Endothelial cell of umbilical vein (primary cell): ENCODE measurements around the gene OR12D1. TPM values are rescaled to one million over a fixed set of nuclear protein-coding genes. Genes with fewer than 3 reads are reported as not detected.

Experiments used
- BruUV-seq: library from RNA; stranded (reverse); fragments of 400-500 nt; replicated peaks from 2 replicates; lab custom pipeline; 2021; lab: Mats Ljungman, UMichigan
- CTCF ChIA-PET: fragments of 300-600, 350-600 bp; sonication (Branson Sonifier 250); formaldehyde crosslinking; loops from one replicate; lab custom pipeline; 2021; ENCODE audit warnings: antibody characterized with exemption, inconsistent platforms; lab: Charles Lee
- POLR2A ChIA-PET: fragments of 300-600, 350-600 bp; sonication (Branson Sonifier 250); formaldehyde crosslinking; loops from one replicate; lab custom pipeline; 2021; ENCODE audit warnings: antibody characterized with exemption, inconsistent platforms; lab: Charles Lee
- DNase-seq: peaks from one replicate; pipeline ENCODE4 v3.0.0-alpha.2; 2011; ENCODE audit warnings: low read depth, low spot score
- FAIRE-seq: peaks from 2 replicates; lab custom pipeline; 2011; peaks lifted over from hg19 to GRCh38; lab: Jason Lieb, UNC
- H2AFZ ChIP-seq: 2 replicates; pipeline ENCODE4 v1.6.0; 2012; ENCODE audit warnings: low read depth, low read length, control low read depth, inconsistent platforms
- H3K27ac ChIP-seq: 2 replicates; pipeline ENCODE4 v1.5.1; 2011; ENCODE audit warnings: low read depth, mild to moderate bottlenecking, control low read depth, low read length, moderate library complexity; ENCODE audit not compliant: insufficient read depth
- H3K27me3 ChIP-seq, 2 experiments: 2 replicates each; pipeline versions ENCODE4 v1.6.0 to v1.6.1; 2011; ENCODE audit warnings: low read length in 2 of 2, mixed read lengths in 1 of 2; ENCODE audit not compliant: control insufficient read depth in 2 of 2, insufficient read depth in 2 of 2
- H3K36me3 ChIP-seq, 2 experiments: 2 replicates in 1 of 2; 3 replicates in 1 of 2; pipeline ENCODE4 v1.5.1; 2011; ENCODE audit warnings: low read length in 2 of 2, mild to moderate bottlenecking in 1 of 2, moderate library complexity in 1 of 2; ENCODE audit not compliant: control insufficient read depth in 2 of 2, insufficient read depth in 2 of 2; ENCODE audit errors: extremely low read depth in 1 of 2
- H3K4me1 ChIP-seq: 3 replicates; pipeline ENCODE4 v1.5.1; 2011; ENCODE audit warnings: mild to moderate bottlenecking, low read length; ENCODE audit not compliant: control insufficient read depth, insufficient read depth; ENCODE audit errors: extremely low read depth
- H3K4me2 ChIP-seq: 2 replicates; pipeline ENCODE4 v1.6.1; 2011; ENCODE audit warnings: low read length, control low read depth, mixed read lengths; ENCODE audit not compliant: insufficient read depth
- H3K4me3 ChIP-seq, 3 experiments: fragments of 200-600 bp in 1 of 3; sonication (generic), shearing (Covaris generic) in 1 of 3; replicated peaks in 1 of 3; 2 replicates each; pipeline ENCODE4 v1.5.1; 2011 to 2016; ENCODE audit warnings: control low read depth in 3 of 3, low read length in 3 of 3, mild to moderate bottlenecking in 2 of 3, inconsistent platforms in 1 of 3, low read depth in 1 of 3, moderate library complexity in 1 of 3; ENCODE audit not compliant: insufficient read depth in 1 of 3
- H3K79me2 ChIP-seq: 2 replicates; pipeline ENCODE4 v1.6.0; 2012; ENCODE audit warnings: low read length, inconsistent platforms; ENCODE audit not compliant: control insufficient read depth, insufficient read depth
- H3K9ac ChIP-seq: replicated peaks from 2 replicates; pipeline ENCODE3; 2011; ENCODE audit warnings: low read length, control low read depth; ENCODE audit not compliant: insufficient read depth; ENCODE audit errors: extremely low read depth
- H3K9me1 ChIP-seq: replicated peaks from 3 replicates; pipeline ENCODE4 v1.6.0; 2011; ENCODE audit warnings: mild to moderate bottlenecking, low read length; ENCODE audit not compliant: control insufficient read depth, insufficient read depth; ENCODE audit errors: extremely low read depth
- H3K9me3 ChIP-seq: replicated peaks from 2 replicates; pipeline ENCODE4 v1.5.1; 2012; ENCODE audit warnings: low read length, inconsistent platforms; ENCODE audit not compliant: control insufficient read depth, insufficient read depth
- H4K20me1 ChIP-seq: replicated peaks from 2 replicates; pipeline ENCODE3; 2011; ENCODE audit warnings: mild to moderate bottlenecking, low read length; ENCODE audit not compliant: control insufficient read depth, insufficient read depth; ENCODE audit errors: extremely low read depth
- EZH2 ChIP-seq: IDR thresholded peaks from 2 replicates; pipeline ENCODE4 v1.6.1; 2012; ENCODE audit warnings: borderline replicate concordance, low read depth, mild to moderate bottlenecking, moderate library complexity, low read length, inconsistent platforms; ENCODE audit not compliant: severe bottlenecking
- FOS ChIP-seq: IDR thresholded peaks from 2 replicates; pipeline ENCODE4 v1.6.1; 2011; ENCODE audit warnings: mild to moderate bottlenecking, low read length, moderate library complexity, borderline replicate concordance; ENCODE audit not compliant: insufficient read depth
- GATA2 ChIP-seq: IDR thresholded peaks from 2 replicates; pipeline ENCODE4 v1.7.0; 2011; ENCODE audit warnings: low read depth, mild to moderate bottlenecking, moderate library complexity, mixed read lengths, low read length; ENCODE audit not compliant: insufficient read length, insufficient read depth
- JUN ChIP-seq: IDR thresholded peaks from 2 replicates; pipeline ENCODE4 v1.6.1; 2011; ENCODE audit warnings: borderline replicate concordance, low read depth; ENCODE audit not compliant: insufficient read length, insufficient read depth
- MYC ChIP-seq: IDR thresholded peaks from one replicate; pipeline ENCODE4 v1.6.1; 2011; ENCODE audit warnings: mild to moderate bottlenecking, low read depth, low read length
- POLR2A ChIP-seq: IDR thresholded peaks from 2 replicates; pipeline ENCODE4 v1.6.1; 2012; ENCODE audit warnings: low read depth, mild to moderate bottlenecking, control low read depth, low read length
- POLR2AphosphoS5 ChIP-seq: IDR thresholded peaks from 2 replicates; pipeline ENCODE4 v1.6.1; 2012; ENCODE audit warnings: low read depth, mild to moderate bottlenecking, control low read depth, low read length, moderate library complexity; ENCODE audit not compliant: insufficient read depth
- dilution Hi-C: fragments of 300-500 bp; cut with MboI; formaldehyde crosslinking; loops from one replicate; pipeline ENCODE4 v1.15.0; 2019; ENCODE audit warnings: low sequenced_read_pairs; ENCODE audit not compliant: extremely low pct_ligation_motif_present
- intact Hi-C: fragments of 100-400 bp; cut with micrococcal nuclease; formaldehyde crosslinking; loops from one replicate; pipeline ENCODE4 v1.10.0; 2022
- polyA plus RNA-seq, 4 experiments: library from polyadenylated mRNA; depleted of rRNA in 3 of 4; stranded (reverse) in 3 of 4; unstranded in 1 of 4; fragments of >200 nt; gene quantifications; 2 replicates each; pipeline versions ENCODE4 v1.2.1 to v1.2.3, GENCODE V29; 2011 to 2012; ENCODE audit warnings: missing spikeins in 1 of 4
- total RNA-seq: library from RNA; stranded (reverse); gene quantifications from 2 replicates; pipeline ENCODE4 v1.2.3, GENCODE V29; 2021
- TF ChIP-seq, protein P1 (sequence below), 2 donors: IDR thresholded peaks; 1 replicate in 1 of 2; 2 replicates in 1 of 2; pipeline ENCODE4 v1.5.1; 2011; ENCODE audit warnings: low read length in 2 of 2, mild to moderate bottlenecking in 2 of 2, moderate library complexity in 2 of 2, control low read depth in 1 of 2, inconsistent platforms in 1 of 2, low read depth in 1 of 2; ENCODE audit not compliant: insufficient read depth in 1 of 2; ENCODE audit errors: extremely low read depth in 1 of 2
- TF ChIP-seq, protein P2 (sequence below): IDR thresholded peaks from 2 replicates; pipeline ENCODE4 v1.6.1; 2011; ENCODE audit not compliant: insufficient read depth, insufficient read length

Gene OR12D1
- total and polyA plus RNA-seq, 2 donors (not counting 3 experiments of a cell fraction or from before 2014, with no cell fraction given) = not detected

DNA sequence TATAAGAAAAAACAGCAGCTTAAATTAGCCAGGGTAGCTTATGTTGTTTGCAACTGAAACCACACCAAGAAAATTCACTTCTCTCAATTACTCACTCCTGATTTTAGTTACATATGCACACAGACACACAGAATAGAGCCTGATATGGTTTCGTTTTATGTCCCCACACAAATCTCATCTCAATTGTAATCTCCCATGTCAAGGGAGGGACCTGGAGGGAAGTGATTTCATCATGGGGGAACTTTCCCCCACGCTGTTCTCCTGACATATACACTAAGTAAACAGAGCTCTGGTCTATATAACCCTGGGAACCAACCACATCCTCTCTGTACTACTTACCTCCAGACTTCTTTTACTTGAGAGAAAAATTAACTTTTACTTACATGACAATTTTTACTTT, 9.8 kb downstream of the OR12D1 start:
- DNase-seq = no peak
- dilution Hi-C loops (no loop called here), intact Hi-C loops (no loop called here)
- Histone ChIP-seq H3K27ac (no peak overlapping the region), H3K9me1 (no peaks in the 10 kb centered on the region), H3K36me3 (no peaks in the 10 kb centered on the region), H3K4me1 (no peaks in the 10 kb centered on the region), H2AFZ (no peak overlapping the region), H3K4me3 (no peak overlapping the region), H3K9ac (no peak overlapping the region), H3K9me3 (no peaks in the 10 kb centered on the region), H3K79me2 (no peaks in the 10 kb centered on the region), H3K4me2 (no peak overlapping the region), H4K20me1 (no peaks in the 10 kb centered on the region), H3K27me3 (no peaks in the 10 kb centered on the region)
- no peak for FAIRE-seq
- ChIA-PET CTCF (no interaction called here), POLR2A (no interaction called here)
- TF ChIP-seq JUN (no peak), POLR2AphosphoS5 (no peak), FOS (no peak), EZH2 (no peak), MYC (no peak), POLR2A (no peak), GATA2 (no peak)
- TF ChIP-seq, protein P1, sequence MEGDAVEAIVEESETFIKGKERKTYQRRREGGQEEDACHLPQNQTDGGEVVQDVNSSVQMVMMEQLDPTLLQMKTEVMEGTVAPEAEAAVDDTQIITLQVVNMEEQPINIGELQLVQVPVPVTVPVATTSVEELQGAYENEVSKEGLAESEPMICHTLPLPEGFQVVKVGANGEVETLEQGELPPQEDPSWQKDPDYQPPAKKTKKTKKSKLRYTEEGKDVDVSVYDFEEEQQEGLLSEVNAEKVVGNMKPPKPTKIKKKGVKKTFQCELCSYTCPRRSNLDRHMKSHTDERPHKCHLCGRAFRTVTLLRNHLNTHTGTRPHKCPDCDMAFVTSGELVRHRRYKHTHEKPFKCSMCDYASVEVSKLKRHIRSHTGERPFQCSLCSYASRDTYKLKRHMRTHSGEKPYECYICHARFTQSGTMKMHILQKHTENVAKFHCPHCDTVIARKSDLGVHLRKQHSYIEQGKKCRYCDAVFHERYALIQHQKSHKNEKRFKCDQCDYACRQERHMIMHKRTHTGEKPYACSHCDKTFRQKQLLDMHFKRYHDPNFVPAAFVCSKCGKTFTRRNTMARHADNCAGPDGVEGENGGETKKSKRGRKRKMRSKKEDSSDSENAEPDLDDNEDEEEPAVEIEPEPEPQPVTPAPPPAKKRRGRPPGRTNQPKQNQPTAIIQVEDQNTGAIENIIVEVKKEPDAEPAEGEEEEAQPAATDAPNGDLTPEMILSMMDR (IDR thresholded peaks at IDR 0.05; ENCODE audit: extremely low read depth in 1 of 2, insufficient read depth in 1 of 2, low read depth in 1 of 2, low read length in 2 of 2) = no peak
- TF ChIP-seq, protein P2, sequence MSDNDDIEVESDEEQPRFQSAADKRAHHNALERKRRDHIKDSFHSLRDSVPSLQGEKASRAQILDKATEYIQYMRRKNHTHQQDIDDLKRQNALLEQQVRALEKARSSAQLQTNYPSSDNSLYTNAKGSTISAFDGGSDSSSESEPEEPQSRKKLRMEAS = no peak
- no TSS peak for BruUV-seq
